SK-N-MC (cell line): Measurements from ENCODE around the gene CD72.

Experiments
- EZH2 ChIP-seq: fragments of 200-600 bp; sonication (generic); IDR thresholded peaks from one replicate; pipeline ENCODE4 v1.6.1; 2017; ENCODE audit warnings: antibody characterized with exemption
- FOXP2 ChIP-seq: optimal IDR thresholded peaks from 2 replicates; pipeline ENCODE3; 2011; ENCODE audit warnings: mild to moderate bottlenecking, moderate library complexity; ENCODE audit not compliant: insufficient read depth; ENCODE audit errors: extremely low read length, control extremely low read depth
- POLR2AphosphoS5 ChIP-seq: IDR thresholded peaks from 2 replicates; pipeline ENCODE4 v1.6.1; 2012; ENCODE audit warnings: mild to moderate bottlenecking, low read depth, low read length, borderline replicate concordance

- TF ChIP-seq EZH2 (no peak), POLR2AphosphoS5 (no peak), FOXP2 (no peak)
These were observed 51.8 kb downstream of the CD72 start for GRCh38 chr9:35566417-35566816.
